Measurements from ENCODE around the gene MTUS2. TPM values are rescaled to one million over a fixed set of nuclear protein-coding genes. Genes with fewer than 3 reads are reported as not detected.

Gene MTUS2
- total and polyA plus RNA-seq, 9 of the 15 experiments (the other 6 are each of a cell fraction or from before 2014, with no cell fraction given) = 0.01 to 0.28 (median 0.06) TPM; not detected in 1

DNA sequence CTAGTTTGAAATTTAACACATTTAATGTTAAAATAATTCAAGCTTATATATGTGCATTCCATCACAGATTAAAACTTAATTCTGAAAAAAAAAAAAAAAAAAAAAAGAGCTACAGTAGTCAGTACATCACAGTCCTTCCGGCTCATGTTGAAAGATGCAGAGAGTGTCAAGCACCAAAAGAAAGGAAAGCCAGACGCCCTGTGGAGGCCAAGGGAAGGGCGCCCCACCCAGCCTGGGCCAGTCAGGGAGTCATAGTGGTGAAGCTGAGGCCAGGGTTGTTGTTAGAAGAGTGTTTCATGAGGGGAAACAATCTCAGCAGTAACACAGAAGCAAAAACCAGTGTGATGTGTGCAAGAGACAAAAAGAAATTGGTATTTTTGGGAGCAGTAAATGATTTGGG is 375.3 kb downstream of the MTUS2 start:
- Histone ChIP-seq H2AFZ (ENCODE audit: low read depth, low read length) (no peak overlapping the region), H3K27me3 (ENCODE audit: control insufficient read depth in 2 of 2, insufficient read depth in 2 of 2, low read length in 2 of 2) (no peaks in the 10 kb centered on the region), H4K20me1 (replicated peaks; ENCODE audit: control insufficient read depth, insufficient read depth, low read length) (no peaks in the 10 kb centered on the region), H3K9me3 (replicated peaks; ENCODE audit: control insufficient read depth, insufficient read depth, low read depth, low read length) (no peaks in the 10 kb centered on the region), H3K4me2 (ENCODE audit: insufficient read depth, low read length) (no peak overlapping the region), H3K9ac (ENCODE audit: insufficient read depth in 1 of 2, low read depth in 2 of 2, low read length in 2 of 2) (no peak overlapping the region), H3K79me2 (ENCODE audit: control insufficient read depth, insufficient read depth, low read length) (no peaks in the 10 kb centered on the region), H3K4me3 (no peak overlapping the region), H3K36me3 (ENCODE audit: control insufficient read depth, insufficient read depth, low read length) (no peaks in the 10 kb centered on the region), H3K9me1 (ENCODE audit: control insufficient read depth, insufficient read depth, low read length) (no peaks in the 10 kb centered on the region), H3K4me1 (replicated peaks in 1 of 2; ENCODE audit: control insufficient read depth in 2 of 2, insufficient read depth in 2 of 2, low read length in 2 of 2) (no peaks in the 10 kb centered on the region), H3K27ac (ENCODE audit: extremely low read depth, low read depth, low read length) (no peak overlapping the region)
- in situ Hi-C loops (cut with MboI) = no loop called here
- ChIA-PET POLR2A (no interaction called here), CTCF (ENCODE audit: low intra/inter-chr PET ratio) (no interaction called here)
- no peak for ATAC-seq
- intact Hi-C loops (cut with micrococcal nuclease) = no loop called here
- TF ChIP-seq LARP7 (IDR thresholded peaks at IDR 0.05) = no peak
- TF ChIP-seq, protein P1, sequence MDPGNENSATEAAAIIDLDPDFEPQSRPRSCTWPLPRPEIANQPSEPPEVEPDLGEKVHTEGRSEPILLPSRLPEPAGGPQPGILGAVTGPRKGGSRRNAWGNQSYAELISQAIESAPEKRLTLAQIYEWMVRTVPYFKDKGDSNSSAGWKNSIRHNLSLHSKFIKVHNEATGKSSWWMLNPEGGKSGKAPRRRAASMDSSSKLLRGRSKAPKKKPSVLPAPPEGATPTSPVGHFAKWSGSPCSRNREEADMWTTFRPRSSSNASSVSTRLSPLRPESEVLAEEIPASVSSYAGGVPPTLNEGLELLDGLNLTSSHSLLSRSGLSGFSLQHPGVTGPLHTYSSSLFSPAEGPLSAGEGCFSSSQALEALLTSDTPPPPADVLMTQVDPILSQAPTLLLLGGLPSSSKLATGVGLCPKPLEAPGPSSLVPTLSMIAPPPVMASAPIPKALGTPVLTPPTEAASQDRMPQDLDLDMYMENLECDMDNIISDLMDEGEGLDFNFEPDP (CRISPR knock-in tag; IDR thresholded peaks at IDR 0.05) = no peak
- TF ChIP-seq, protein P2, sequence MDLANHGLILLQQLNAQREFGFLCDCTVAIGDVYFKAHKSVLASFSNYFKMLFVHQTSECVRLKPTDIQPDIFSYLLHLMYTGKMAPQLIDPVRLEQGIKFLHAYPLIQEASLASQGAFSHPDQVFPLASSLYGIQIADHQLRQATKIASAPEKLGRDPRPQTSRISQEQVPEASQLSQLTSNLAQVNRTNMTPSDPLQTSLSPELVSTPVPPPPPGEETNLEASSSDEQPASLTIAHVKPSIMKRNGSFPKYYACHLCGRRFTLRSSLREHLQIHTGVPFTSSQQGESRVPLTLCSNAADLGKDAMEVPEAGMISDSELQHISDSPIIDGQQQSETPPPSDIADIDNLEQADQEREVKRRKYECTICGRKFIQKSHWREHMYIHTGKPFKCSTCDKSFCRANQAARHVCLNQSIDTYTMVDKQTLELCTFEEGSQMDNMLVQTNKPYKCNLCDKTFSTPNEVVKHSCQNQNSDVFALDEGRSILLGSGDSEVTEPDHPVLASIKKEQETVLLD (IDR thresholded peaks at IDR 0.05) = no peak
- no peak for TF ChIP-seq EZH2 (IDR thresholded peaks at IDR 0.05; ENCODE audit: borderline replicate concordance, low read depth, low read length)
- TF ChIP-seq HDGF (IDR thresholded peaks at IDR 0.05) = no peak
- TF ChIP-seq CBX3 (IDR thresholded peaks at IDR 0.05; ENCODE audit: borderline replicate concordance in 1 of 2, low read length in 2 of 2) = no peak
- TF ChIP-seq ZNF584 (CRISPR knock-in tag; IDR thresholded peaks at IDR 0.05; ENCODE audit: low read depth) = no peak
- TF ChIP-seq, protein P3, sequence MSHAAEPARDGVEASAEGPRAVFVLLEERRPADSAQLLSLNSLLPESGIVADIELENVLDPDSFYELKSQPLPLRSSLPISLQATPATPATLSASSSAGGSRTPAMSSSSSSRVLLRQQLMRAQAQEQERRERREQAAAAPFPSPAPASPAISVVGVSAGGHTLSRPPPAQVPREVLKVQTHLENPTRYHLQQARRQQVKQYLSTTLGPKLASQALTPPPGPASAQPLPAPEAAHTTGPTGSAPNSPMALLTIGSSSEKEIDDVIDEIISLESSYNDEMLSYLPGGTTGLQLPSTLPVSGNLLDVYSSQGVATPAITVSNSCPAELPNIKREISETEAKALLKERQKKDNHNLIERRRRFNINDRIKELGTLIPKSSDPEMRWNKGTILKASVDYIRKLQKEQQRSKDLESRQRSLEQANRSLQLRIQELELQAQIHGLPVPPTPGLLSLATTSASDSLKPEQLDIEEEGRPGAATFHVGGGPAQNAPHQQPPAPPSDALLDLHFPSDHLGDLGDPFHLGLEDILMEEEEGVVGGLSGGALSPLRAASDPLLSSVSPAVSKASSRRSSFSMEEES (CRISPR knock-in tag; IDR thresholded peaks at IDR 0.05) = no peak
- TF ChIP-seq, protein P4, sequence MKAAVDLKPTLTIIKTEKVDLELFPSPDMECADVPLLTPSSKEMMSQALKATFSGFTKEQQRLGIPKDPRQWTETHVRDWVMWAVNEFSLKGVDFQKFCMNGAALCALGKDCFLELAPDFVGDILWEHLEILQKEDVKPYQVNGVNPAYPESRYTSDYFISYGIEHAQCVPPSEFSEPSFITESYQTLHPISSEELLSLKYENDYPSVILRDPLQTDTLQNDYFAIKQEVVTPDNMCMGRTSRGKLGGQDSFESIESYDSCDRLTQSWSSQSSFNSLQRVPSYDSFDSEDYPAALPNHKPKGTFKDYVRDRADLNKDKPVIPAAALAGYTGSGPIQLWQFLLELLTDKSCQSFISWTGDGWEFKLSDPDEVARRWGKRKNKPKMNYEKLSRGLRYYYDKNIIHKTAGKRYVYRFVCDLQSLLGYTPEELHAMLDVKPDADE (conservative IDR thresholded peaks at IDR 0.05; ENCODE audit: control insufficient read depth, low read depth, low read length) = no peak
- BruUV-seq (replicated peaks) = no TSS peak
- DNase-seq (ENCODE audit: extremely low read depth in 1 of 4, low spot score in 3 of 4) = no peak
- FAIRE-seq = no peak
- 25% methylated on average over 1 of the region's 3 CpGs for WGBS (ENCODE audit: insufficient coverage, low coverage, missing lambda C conversion rate)

All from K562 (cell line).